WTC11 (cell line): ENCODE measurements around the gene RAPGEF2.

Experiments
- CREB1 ChIP-seq: sonication (generic); formaldehyde crosslinking; IDR thresholded peaks from 2 replicates; pipeline ENCODE4 v1.8.0; 2023; ENCODE audit warnings: mild to moderate bottlenecking, missing genetic modification reagents
- CTCF ChIP-seq: fragments of 200-600 bp; IDR thresholded peaks from 2 replicates; pipeline ENCODE4 v1.8.0; 2022; ENCODE audit warnings: antibody characterized with exemption
- NFE2L1 ChIP-seq: sonication (generic); formaldehyde crosslinking; IDR thresholded peaks from 2 replicates; pipeline ENCODE4 v1.8.1; 2023; ENCODE audit warnings: missing genetic modification reagents
- TCF7 ChIP-seq: sonication (generic); formaldehyde crosslinking; IDR thresholded peaks from 2 replicates; pipeline ENCODE4 v1.8.0; 2022; ENCODE audit warnings: mild to moderate bottlenecking, low read depth, missing genetic modification reagents, moderate library complexity
- TEAD1 ChIP-seq: sonication (generic); formaldehyde crosslinking; IDR thresholded peaks from 2 replicates; pipeline ENCODE4 v1.8.0; 2022; ENCODE audit warnings: mild to moderate bottlenecking, missing genetic modification reagents
- USF2 ChIP-seq: sonication (generic); formaldehyde crosslinking; IDR thresholded peaks from 2 replicates; pipeline ENCODE4 v1.8.1; 2023; ENCODE audit warnings: mild to moderate bottlenecking, missing genetic modification reagents, moderate library complexity
- TF ChIP-seq, protein P1 (sequence below): sonication (generic); formaldehyde crosslinking; IDR thresholded peaks from 2 replicates; pipeline ENCODE4 v1.8.0; 2022; ENCODE audit warnings: mild to moderate bottlenecking, missing genetic modification reagents

GRCh38 chr4:159289682-159290081 is 186.8 kb downstream of the RAPGEF2 start:
- TF ChIP-seq TCF7 (CRISPR knock-in tag) (no peak), NFE2L1 (no peak), CTCF (no peak), TEAD1 (CRISPR knock-in tag) (no peak), USF2 (CRISPR knock-in tag) (no peak), CREB1 (CRISPR knock-in tag) (no peak)
- TF ChIP-seq, protein P1, sequence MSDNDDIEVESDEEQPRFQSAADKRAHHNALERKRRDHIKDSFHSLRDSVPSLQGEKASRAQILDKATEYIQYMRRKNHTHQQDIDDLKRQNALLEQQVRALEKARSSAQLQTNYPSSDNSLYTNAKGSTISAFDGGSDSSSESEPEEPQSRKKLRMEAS (CRISPR knock-in tag): no peak
